Left forelimb (tissue), 1 donor: ENCODE measurements around the gene CD274.
"Not testable (repeated sequence)": the region's sequence is repeated elsewhere in the genome, so short reads cannot be mapped to it uniquely, and the experiment has no call there.

Experiments used
- DNase-seq: peaks from one replicate; pipeline ENCODE4 v3.0.0-alpha.2; 2018; ENCODE audit warnings: low spot score

The CD274 gene

GRCh38 chr9:5468850-5469249, 18.5 kb downstream of the CD274 start:
- no peak for DNase-seq

GRCh38 chr9:5470122-5470521, 19.8 kb downstream of the CD274 start:
- no peak for DNase-seq

- no peak for DNase-seq
These were observed 20.5 kb downstream of the CD274 start for GRCh38 chr9:5470816-5471215.

- not testable (repeated sequence) for DNase-seq
These were observed 25.3 kb downstream of the CD274 start for GRCh38 chr9:5475611-5476010.

GRCh38 chr9:5478206-5478605, 27.9 kb downstream of the CD274 start:
- no peak for DNase-seq

- no peak for DNase-seq
These were observed 29.8 kb downstream of the CD274 start for GRCh38 chr9:5479994-5480694.

GRCh38 chr9:5480919-5481318, 30.6 kb downstream of the CD274 start:
- no peak for DNase-seq

GRCh38 chr9:5481322-5482040, 31.1 kb downstream of the CD274 start:
- no peak for DNase-seq

- no peak for DNase-seq
These were observed 31.9 kb downstream of the CD274 start for GRCh38 chr9:5482194-5482593.

- DNase-seq: no peak
These were observed 33.0 kb downstream of the CD274 start for GRCh38 chr9:5483306-5483705.

- no peak for DNase-seq
These were observed 35.2 kb downstream of the CD274 start for GRCh38 chr9:5485378-5486085.

GRCh38 chr9:5486988-5487387, 36.6 kb downstream of the CD274 start:
- no peak for DNase-seq

- no peak for DNase-seq
These were observed 38.1 kb downstream of the CD274 start for GRCh38 chr9:5488221-5489008.

- DNase-seq: no peak
These were observed 39.5 kb downstream of the CD274 start for GRCh38 chr9:5489630-5490490.

- DNase-seq: no peak
These were observed 42.8 kb downstream of the CD274 start for GRCh38 chr9:5492965-5493678.

GRCh38 chr9:5493679-5494511, 43.6 kb downstream of the CD274 start:
- DNase-seq: no peak

- not testable (repeated sequence) for DNase-seq
These were observed 44.4 kb downstream of the CD274 start for GRCh38 chr9:5494765-5495164.

- DNase-seq: no peak
These were observed 48.8 kb downstream of the CD274 start for GRCh38 chr9:5499157-5499556.

GRCh38 chr9:5499889-5500398, 49.6 kb downstream of the CD274 start:
- no peak for DNase-seq
